CD4-positive, alpha-beta T cell treated with Interleukin-15 for 4 hours (primary cell): ENCODE results near the gene ERAS.

Experiments used
- DNase-seq: peaks from one replicate; pipeline ENCODE4 v3.0.0-alpha.2; 2020; ENCODE audit warnings: low spot score

Gene ERAS, protein sequence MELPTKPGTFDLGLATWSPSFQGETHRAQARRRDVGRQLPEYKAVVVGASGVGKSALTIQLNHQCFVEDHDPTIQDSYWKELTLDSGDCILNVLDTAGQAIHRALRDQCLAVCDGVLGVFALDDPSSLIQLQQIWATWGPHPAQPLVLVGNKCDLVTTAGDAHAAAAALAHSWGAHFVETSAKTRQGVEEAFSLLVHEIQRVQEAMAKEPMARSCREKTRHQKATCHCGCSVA

DNA sequence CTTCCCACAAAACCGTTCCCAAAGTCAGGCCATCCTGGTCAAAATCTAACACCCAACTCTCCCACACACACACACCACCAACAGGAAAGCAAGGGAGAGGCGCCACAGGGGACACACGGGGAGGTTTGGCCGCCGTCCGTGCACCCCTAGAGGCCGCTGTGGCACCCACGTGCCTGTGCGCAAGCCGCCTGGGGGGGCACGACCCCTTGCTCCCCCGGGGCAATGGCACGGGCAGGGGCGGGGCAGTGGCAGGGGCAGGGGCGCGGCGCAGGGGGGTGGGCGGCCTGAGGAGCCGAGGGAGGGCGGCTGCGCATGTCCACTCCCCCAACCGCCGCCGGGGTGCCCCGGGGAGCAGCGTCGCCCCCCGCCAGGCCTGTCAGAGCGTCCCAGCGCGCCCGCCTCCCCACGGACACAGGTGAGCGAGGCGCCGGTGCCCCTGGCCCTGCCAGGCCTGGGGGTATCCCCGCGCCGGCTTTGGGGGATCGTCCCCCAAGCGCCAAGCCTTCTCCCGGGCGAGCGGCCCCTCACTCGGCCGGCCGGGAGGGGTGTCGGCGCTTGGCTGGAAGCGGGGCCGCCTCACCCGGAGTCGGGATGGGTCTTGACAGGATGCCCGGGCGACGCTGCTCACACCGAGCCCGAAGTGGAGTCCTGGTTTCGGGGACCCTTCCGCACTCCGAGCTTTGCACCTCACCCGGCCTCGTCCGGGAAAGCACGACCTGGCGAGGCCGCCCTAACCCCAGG, at the start of gene ERAS:
TSS of gene ERAS (plus strand) at position 379 of the 741 bp plus-strand sequence. CDS start 2,611 bp downstream, outside the sequence.
- no peak for DNase-seq

DNA sequence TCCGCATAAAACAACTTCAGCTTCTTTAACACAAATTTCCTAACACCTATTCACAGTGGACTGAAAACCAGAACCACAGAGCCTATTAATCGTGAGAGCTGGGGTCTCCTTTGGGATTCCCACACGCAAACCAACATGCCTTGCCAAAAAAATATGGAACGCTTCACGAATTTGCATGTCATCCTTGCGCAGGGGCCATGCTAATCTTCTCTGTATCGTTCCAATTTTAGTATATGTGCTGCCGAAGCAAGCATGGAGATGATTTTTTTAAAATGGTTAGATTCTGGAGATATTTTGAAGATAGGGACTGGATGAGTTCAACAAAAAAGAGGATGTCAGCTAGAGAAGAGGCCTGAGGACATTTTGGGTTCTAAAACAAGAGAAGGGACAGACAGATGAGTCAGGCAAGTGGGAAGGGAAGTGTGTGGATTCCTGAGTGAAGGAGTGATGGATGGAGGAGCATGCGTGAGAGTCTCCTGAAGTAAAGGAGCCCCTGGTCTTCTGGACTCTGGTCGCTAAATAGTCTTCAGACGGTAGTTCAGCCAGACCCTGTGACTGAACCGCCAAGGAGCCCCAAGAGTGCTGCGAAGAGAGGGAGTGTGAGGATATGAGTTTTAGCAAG, 49.4 kb upstream of the ERAS start:
- DNase-seq: no peak

DNA sequence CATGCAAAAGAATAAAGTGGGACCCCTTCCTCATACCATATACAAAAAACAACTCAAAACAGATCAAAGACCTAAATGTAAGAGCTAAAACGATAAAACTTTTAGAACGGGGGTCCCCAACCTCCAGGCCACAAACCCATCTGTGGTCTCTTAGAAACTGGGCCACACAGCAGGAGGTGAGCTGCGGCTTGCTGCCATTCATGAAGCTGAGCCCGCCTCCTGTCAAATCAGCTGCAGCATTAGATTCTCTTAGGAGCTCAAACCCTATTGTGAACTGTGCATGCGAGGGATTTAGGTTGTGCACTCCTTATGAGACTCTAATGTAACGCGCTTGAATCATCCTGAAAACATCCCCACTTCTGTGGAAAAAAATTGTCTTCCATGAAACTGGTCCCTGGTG, 46.9 kb upstream of the ERAS start:
- DNase-seq: no peak

DNA sequence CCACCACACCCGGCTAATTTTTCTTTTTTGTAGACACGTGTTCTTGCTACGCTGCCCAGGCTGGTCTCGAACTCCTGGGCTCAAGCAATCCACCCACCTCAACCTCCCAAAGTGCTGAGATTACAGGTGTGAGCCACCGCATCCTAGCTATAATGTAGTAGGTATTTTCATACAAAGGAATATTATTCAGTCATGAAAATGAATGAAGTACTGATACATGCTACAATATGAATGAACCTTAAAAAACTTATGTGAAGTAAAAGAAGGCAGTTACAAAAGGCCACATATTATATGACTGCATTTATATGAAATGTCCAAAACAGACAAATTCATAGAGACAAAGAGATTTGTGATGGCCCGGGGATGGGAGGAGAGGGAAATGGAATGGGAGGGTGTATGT, 44.6 kb upstream of the ERAS start:
- DNase-seq: no peak

DNA sequence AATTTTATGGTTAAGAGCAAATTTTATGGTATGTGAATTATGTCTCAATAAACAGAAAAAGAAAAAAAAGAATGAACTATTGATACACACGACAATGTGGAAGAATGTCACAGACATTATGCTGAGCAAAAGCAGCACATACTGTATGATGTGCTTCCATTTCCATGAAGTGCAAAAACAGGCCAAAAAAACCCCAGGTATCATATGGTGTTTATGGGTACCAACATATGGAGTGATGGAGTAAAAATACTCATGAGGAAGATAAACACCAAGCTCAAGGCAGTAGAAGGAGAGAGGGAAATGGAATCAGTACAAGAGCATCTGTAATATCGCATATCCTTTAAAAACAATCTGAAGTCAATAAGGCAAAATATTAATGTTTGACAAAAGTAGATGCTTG, 44.1 kb upstream of the ERAS start:
- no peak for DNase-seq

DNA sequence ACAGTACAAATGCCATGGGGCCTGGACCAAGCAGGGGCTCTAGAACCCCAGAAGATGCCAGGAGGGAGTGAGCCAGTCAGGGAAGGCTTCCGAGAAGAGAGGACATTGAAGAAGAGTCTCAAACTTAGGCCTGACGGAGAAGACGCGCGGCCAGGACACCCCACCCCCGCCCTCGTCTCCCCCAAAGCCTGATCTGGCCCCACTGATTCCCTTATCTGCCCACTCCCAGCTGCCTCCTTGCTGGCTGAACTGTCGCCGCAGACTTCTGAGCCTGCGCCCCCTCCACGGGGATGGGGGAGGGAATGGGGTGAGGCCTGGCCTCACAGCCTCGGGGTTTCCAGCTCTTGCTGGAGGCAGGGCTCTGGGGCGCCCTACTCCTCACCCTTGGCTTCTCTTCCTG, 43.5 kb upstream of the ERAS start:
- no peak for DNase-seq

DNA sequence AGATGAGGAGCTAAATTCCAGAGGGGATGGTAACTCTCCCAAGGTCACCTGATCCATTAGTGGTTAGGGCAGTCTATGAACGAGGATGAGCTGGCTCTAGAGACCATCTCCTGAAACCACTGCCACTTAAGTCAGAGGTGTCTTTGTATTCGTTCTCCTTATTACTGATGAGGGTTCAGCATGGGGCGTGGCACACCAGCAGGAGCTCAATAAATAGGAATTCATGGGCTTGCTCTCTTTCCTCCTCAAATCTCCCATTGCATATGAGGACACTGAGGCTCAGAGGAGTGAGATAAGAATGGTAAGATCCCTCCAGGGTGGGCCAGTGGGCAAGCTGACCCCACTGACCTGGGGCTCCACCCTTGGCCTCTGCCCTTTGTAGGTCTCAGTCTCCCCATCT, 41.6 kb upstream of the ERAS start:
- DNase-seq: no peak

DNA sequence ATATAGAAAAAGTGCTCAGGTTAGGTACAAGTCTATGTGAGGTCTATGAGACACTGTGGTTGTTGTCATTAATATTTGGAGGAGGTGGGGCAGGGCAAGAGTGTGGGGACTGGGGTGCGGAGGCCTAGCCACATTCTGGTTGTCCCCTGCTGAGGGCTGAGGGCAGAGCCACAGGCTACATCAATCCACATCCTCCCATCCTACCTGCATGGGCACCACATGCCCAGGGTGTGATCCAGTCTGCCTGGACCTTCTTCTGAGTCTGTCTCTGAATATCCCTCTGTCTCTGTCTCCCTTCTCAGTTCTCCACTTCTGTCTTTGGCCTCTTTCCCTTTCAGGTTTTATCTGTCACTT, 41.1 kb upstream of the ERAS start:
- no peak for DNase-seq

DNA sequence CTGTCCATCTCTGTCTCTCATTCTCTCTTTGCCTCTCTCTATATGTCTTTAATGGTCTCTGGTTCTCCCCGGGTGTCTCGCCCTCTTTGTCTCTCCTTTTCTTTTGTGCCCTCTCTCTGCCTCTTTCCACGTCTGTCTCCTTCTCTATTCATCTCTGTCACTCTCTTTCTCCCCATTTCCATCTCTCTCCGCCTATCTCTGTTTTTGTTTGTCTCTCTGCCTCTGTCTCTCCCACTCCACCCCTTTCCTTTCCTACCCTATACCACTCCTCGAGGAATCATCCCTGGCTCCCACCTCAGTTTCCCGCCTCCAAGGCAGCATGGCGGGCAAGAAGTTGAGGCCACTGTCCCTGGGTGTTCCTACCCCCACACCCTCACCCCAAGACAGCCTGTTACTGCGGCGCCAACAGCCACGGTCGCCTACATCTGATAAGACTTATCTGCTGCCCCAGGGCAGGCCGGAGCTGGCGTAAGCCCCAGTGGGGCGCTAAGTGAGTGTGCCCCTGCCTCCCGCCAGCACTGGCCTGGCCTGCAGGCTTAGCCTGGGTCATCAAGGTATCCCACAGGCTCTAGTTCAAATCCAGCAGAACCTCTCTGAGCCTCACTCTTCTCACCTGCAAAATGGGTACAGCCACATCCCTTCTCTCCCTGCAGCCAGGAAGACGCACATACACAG, 40.6 kb upstream of the ERAS start:
- DNase-seq: no peak

DNA sequence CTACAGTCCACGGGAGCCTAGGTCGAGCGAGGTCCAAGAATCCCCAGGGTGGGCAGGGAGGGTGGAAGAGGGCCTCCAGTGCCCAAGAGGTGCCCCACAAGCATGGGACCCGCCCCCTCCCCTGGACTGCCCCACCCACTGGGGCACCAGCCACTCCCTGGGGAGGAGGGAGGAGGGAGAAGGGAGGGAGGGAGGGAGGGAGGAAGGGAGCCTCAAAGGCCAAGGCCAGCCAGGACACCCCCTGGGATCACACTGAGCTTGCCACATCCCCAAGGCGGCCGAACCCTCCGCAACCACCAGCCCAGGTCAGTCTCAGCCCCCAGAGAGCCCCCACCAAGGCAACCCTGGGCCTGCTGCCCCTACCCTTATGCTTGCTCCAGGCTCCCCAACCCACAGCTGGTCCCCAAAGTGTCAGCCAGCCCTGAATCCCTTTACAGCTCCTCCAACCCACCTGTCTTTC, 39.9 kb upstream of the ERAS start, which contains the start of gene GATA1:
TSS of gene GATA1 (plus strand) at position 250 of the 460 bp plus-strand sequence. CDS start 4,520 bp downstream, outside the sequence.
- no peak for DNase-seq

DNA sequence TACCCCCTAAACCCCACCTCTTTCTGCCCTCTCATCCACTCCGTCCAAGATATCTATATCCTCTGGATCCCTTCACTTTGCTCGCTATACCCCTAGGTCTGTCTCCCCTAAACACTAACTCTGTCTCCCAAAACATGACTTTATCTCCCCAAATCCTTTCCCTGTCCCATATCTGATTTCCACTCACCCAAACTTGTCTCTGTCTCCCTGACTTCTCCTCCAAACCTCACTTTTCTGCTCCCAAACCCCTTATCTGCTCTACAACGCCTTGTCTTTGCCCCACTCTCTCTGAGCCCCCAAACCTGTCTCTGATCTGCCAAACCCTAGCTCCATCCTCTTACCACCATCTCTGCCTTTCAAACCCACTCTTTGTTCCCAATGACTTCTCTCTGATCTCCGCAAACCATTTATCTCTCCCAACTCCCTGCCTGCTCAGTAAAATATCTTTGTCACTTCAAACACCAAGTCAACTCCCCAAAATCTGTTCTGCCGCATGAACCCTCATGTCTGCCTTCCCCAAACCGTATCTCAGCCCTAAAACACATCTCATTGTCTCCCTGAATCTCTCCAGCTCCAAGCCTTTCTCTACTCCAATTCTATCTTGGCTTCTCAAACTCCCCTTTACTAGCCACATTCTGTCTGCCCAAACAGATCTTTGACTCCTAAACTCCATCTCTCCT, 39.3 kb upstream of the ERAS start:
- DNase-seq: no peak

DNA sequence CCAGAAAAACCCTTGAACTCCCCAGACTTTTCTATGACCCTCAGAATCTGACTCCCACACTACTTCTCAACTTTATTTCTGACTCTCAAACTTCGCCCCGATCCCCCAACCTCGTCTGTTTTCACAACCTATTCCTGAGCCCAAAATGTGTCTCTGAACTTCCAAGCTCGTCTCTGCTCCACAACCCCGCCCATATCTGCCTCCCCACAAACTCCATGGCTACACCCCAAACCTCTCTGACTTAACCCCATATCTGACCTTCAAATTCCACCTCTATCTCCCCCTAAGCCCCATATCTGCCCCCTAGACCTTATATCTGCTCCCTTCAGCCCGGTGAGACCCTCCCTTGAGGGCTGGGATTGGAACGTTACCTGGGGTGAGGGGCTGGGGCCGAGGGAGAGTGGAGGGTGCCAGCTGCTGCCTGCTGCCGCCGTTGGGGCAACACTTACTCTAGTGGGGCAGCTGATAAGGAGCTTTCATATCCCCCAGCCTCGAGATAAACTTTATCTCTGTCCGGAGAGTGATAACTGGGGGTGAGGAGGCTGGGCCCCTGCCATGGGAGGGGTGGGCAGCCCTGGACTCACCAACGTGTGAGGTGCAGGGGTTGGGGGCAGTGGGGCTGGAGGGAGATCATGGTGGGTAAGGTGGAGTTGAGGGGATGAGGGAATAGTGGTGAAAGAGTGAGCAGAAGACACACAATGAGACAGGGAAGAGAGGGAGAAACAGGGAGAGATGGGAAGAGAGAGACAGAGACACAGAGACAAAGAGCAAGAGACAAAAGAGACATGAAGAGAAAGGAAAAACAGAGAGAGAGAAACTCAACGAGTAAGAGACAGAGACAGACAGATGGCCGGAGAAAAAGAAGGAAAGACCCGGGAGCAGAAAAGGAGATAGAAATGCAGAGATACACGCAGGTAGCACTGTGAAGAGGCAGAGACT, 38.5 kb upstream of the ERAS start:
- DNase-seq: no peak

DNA sequence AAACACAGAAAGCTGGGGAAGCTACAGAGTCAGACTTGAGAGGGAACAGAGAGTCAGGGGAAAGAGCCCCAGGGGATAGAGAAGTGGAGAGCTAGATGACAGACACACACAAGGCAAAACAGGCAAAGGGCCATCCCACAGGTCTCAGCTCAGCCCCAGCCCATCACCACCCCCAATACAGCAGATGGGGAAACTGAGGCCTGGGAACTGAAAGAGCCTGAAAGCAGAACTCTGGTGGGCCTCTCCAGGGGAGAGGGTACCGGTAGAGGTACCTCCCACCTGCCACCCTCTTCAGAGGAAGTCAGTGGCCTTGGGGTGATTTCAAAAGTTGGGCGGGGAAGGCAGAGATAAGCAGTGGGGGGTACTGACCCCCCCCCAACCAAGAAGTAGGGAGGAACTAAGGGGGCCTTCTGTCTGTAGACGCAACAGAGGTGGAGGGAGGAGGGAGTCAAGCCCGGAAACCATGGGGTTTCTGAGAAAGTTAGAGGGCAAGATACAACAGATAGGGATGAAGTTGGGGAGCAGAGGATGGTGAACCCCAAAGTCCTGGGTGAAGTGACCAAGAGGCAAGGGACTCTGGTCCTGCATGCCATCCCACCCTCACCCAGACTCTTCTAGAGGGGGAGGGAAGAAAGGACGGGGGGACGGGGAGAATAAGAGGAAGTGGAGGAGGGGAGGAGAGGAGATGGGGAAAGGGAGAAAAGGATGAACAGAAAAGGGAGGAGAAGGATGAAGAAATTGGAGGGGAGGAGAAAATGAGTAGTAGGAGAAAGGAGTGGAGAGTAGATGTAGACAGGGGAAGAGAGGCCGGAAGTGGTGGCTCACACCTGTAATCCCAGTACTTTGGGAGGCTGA, 36.7 kb upstream of the ERAS start:
- no peak for DNase-seq

DNA sequence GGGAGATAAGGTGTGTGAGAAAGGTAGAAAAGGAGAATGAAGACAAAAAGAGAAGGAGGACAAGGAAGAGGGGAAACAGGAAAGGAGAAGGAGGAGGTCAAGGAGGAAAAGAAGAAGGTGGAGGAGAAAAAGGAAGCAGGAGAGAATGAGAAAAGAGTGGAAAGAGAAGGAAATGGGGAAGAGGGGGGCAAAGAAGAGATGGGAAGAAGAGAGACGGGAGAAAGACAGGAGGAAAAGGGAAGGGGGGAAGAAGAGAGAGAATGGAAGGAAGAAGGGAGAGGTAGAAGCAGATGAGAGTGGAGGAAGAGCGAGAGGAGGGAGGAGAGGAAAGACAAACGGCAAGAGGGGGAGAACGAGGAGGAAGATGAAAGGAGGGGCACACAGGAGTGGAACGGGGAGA, 35.8 kb upstream of the ERAS start:
- DNase-seq: no peak

DNA sequence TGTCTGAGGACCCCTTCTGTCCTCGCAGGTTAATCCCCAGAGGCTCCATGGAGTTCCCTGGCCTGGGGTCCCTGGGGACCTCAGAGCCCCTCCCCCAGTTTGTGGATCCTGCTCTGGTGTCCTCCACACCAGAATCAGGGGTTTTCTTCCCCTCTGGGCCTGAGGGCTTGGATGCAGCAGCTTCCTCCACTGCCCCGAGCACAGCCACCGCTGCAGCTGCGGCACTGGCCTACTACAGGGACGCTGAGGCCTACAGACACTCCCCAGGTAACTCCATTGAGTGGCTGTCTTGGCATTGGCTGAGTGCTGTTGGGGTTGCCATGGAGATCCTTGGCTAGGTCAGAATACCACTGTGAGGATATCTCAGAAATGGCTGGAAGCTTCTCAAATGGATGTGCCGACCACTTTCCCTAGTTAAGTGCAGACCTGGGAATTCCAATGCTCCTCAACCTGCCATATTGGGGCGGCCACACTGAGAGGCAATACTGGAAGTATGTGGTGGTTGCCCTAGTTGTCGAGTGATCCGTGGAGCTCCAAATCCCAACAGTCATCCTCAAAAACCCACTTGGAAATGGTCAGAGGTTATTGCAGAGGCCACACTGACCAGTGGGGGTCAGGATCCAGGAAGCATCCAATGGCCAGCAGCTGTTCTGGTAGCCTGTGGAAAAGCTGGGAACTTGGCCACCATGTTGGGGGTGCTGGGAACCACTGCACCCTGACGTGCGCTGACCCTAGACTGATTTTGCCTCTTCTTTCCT, 35.1 kb upstream of the ERAS start:
- DNase-seq: no peak

DNA sequence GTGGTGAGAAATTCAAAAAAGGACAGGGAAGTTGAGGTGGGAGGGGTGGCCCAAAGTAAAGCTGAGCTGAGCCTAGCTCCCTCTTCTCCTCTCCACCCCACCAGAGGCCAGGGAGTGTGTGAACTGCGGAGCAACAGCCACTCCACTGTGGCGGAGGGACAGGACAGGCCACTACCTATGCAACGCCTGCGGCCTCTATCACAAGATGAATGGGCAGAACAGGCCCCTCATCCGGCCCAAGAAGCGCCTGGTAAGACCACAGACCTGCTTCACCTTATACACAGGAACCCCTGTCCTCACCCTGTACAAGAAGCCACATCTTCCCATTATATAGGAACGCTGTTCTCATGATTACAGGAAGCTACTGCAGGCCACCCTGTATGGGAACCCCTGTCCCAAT, 34.1 kb upstream of the ERAS start:
- no peak for DNase-seq

DNA sequence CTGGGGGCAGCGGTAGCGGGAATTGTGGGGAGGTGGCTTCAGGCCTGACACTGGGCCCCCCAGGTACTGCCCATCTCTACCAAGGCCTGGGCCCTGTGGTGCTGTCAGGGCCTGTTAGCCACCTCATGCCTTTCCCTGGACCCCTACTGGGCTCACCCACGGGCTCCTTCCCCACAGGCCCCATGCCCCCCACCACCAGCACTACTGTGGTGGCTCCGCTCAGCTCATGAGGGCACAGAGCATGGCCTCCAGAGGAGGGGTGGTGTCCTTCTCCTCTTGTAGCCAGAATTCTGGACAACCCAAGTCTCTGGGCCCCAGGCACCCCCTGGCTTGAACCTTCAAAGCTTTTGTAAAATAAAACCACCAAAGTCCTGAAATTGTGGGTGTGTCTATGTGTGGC, 32.4 kb upstream of the ERAS start:
- DNase-seq: no peak

DNA sequence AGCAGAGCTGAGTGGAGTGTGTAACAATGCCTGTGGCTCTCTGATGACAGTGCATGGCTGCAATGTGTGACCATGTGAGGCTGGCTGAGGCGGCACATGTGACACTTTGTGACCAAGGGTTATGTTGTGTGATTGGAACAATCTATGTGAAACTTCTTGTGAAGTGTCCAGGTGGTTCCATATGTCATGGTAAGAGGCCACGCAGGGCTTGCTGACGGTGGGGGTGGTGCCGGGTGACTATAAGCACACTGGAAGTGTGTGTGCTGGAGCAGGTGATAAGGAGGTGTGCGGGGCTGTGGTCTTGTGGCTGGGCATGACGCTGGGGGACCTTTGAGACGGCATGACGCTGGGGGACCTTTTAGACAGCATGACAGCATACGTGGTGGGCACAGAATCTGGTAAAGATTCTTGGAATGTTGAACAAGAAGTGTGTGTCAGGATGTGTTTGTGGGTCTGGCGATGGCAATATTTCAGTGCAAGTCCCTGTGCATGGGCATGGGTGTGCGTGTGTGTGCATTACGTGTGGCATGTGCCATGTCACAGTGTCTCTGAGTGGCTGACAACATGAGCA, 31.9 kb upstream of the ERAS start:
- DNase-seq: no peak

DNA sequence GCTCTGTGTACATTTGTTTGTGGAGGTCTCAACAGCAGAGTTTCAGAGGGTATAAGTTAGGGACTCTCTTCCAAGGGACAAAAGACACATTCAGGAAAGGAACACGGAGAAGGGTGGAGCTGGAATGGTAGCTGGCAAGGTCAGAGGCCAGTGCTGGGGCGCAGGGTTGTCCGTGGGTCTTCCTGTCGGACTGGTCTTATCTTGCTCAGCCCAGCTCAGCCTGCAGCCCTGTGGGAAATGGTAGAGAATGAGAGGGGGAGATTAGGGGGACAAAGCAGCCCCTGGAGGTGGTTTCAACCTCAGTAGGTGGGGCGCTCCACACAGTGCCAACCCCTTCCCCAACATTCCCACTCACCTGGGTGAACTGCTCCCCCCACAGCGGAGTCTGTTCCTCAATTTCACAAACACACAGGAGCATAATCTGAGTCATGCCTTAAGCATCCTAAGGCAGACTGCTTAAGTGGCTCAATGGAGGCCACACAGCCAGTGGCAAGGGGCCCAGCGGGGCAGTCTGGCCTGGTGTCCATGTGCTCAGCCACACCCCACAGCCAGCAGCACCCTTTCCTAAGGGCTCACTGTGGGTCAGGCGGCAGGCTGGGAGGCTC, 31.3 kb upstream of the ERAS start:
- DNase-seq: no peak
